D721Med (cell line): Measurements from ENCODE around the gene PDLIM7.
A peak's percentile ranks its signal among the peaks of the same experiment; 100 is the strongest.

Experiments
- DNase-seq: peaks from one replicate; pipeline ENCODE4 v3.0.0; 2011; ENCODE audit warnings: low spot score; ENCODE audit not compliant: insufficient read length
- FAIRE-seq: peaks from 2 replicates; lab custom pipeline; 2011; peaks lifted over from hg19 to GRCh38; lab: Jason Lieb, UNC
- CTCF ChIP-seq: IDR thresholded peaks from 2 replicates; pipeline ENCODE4 v1.5.1; 2012; ENCODE audit warnings: mild to moderate bottlenecking, control low read depth; ENCODE audit not compliant: insufficient read depth; ENCODE audit errors: missing control alignments

Gene PDLIM7

GRCh38 chr5:177524539-177524900, 27.1 kb upstream of the PDLIM7 start:
- FAIRE-seq (no peak), DNase-seq (no peak)
- no peak for TF ChIP-seq CTCF

GRCh38 chr5:177523711-177524538, 26.5 kb upstream of the PDLIM7 start:
- no peak for DNase-seq
- no peak for TF ChIP-seq CTCF
- no peak for FAIRE-seq

- FAIRE-seq, result no peak
- no peak for DNase-seq
- TF ChIP-seq CTCF, result peak; percentile 2
Observed at GRCh38 chr5:177520916-177521513, 23.6 kb upstream of the PDLIM7 start.

- no peak for TF ChIP-seq CTCF
- no peak for DNase-seq
- no peak for FAIRE-seq
Observed at GRCh38 chr5:177520271-177520670, 22.9 kb upstream of the PDLIM7 start.

- TF ChIP-seq CTCF, result no peak
- FAIRE-seq, result no peak
- no peak for DNase-seq
Observed at GRCh38 chr5:177519463-177520235, 22.2 kb upstream of the PDLIM7 start.

GRCh38 chr5:177516601-177517568, 19.5 kb upstream of the PDLIM7 start, which contains the start of gene DDX41:
Gene DDX41, minus strand, starts transcription at chr5:177516961. Its CDS starts 16 bp downstream, at chr5:177516945.
- FAIRE-seq, result peak; percentile 21

More at GRCh38 chr5:177516601-177517568, 19.5 kb upstream of the PDLIM7 start, which contains the start of gene DDX41:
- no peak for TF ChIP-seq CTCF
- DNase-seq, result peak; percentile 100
